ENCODE data around the gene KRTAP5-10. TPM values are rescaled to one million over a fixed set of nuclear protein-coding genes. Genes with fewer than 3 reads are reported as not detected.

The KRTAP5-10 gene, protein sequence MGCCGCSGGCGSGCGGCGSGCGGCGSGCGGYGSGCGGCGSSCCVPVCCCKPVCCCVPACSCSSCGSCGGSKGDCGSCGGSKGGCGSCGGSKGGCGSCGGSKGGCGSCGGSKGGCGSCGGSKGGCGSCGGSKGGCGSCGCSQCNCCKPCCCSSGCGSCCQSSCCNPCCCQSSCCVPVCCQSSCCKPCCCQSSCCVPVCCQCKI
- not detected in 2 replicates for total RNA-seq (2014; rRNA removed; shearing (Covaris generic))

GRCh38 chr11:71565263-71565662, at the start of gene KRTAP5-10:
Gene KRTAP5-10, plus strand, starts transcription at chr11:71565563. Its CDS starts 25 bp downstream, at chr11:71565588.

GRCh38 chr11:71526796-71527575, 38.4 kb upstream of the KRTAP5-10 start, which contains the start of gene KRTAP5-7:
Gene KRTAP5-7, plus strand, starts transcription at chr11:71527267. Its CDS starts 34 bp downstream, at chr11:71527301.

GRCh38 chr11:71537977-71538665, 27.2 kb upstream of the KRTAP5-10 start, which contains the start of gene KRTAP5-8:
Gene KRTAP5-8, plus strand, starts transcription at chr11:71538025. Its CDS starts 31 bp downstream, at chr11:71538056.

GRCh38 chr11:71548120-71548519, 17.2 kb upstream of the KRTAP5-10 start, which contains the start of gene KRTAP5-9:
Gene KRTAP5-9, plus strand, starts transcription at chr11:71548420. Its CDS starts 238 bp downstream, at chr11:71548658.

GRCh38 chr11:71582309-71582895, 17.0 kb downstream of the KRTAP5-10 start, which contains the start of gene KRTAP5-11:
Gene KRTAP5-11, minus strand, starts transcription at chr11:71582875. Its CDS starts 38 bp downstream, at chr11:71582837.

Small RNA genes lying within 50 kb of the gene (small RNA-seq; reads per million reads assigned to genes)
- gene AP000867.1 (not detected), gene KRTAP5-14P (not detected)

Other genes with a start within 250 kb of the KRTAP5-10 start
- 32.2 and 39.5 TPM in 2 replicates for gene DHCR7, start 117.2 kb upstream of the KRTAP5-10 start, total RNA-seq (2014; rRNA removed; shearing (Covaris generic))
- 40.4 and 44.0 TPM in 2 replicates for gene NADSYN1, start 112.4 kb upstream of the KRTAP5-10 start, total RNA-seq (2014; rRNA removed; shearing (Covaris generic))
- gene KRTAP5-7, start 38.3 kb upstream of the KRTAP5-10 start, total RNA-seq (2014; rRNA removed; shearing (Covaris generic)): not detected in 2 replicates
- gene KRTAP5-8, start 27.5 kb upstream of the KRTAP5-10 start, total RNA-seq (2014; rRNA removed; shearing (Covaris generic)): not detected in 2 replicates
- not detected in 2 replicates for gene KRTAP5-9, start 17.1 kb upstream of the KRTAP5-10 start, total RNA-seq (2014; rRNA removed; shearing (Covaris generic))
- gene KRTAP5-11, start 17.3 kb downstream of the KRTAP5-10 start, total RNA-seq (2014; rRNA removed; shearing (Covaris generic)): not detected in 2 replicates